Lung (tissue), 12 donors: ENCODE results near the gene AUNIP. TPM values are rescaled to one million over a fixed set of nuclear protein-coding genes. Genes with fewer than 3 reads are reported as not detected.

Experiments
- ATAC-seq: fragments of 200-7000 bp; cut with Tn5 transposase; one replicate; pipeline ENCODE4 v1.9.1; 2020; ENCODE audit warnings: moderate number of reproducible peaks; ENCODE audit not compliant: insufficient read depth, low FRiP score
- DNase-seq, 3 donors: peaks; one replicate each; pipeline ENCODE4 v3.0.0-alpha.2; 2013 to 2017
- H3K27ac ChIP-seq, 2 donors: one replicate each; pipeline ENCODE4 v1.5.1; 2013; ENCODE audit warnings: mild to moderate bottlenecking in 2 of 2, moderate library complexity in 2 of 2, control low read depth in 1 of 2, inconsistent platforms in 1 of 2, low read depth in 1 of 2, low read length in 1 of 2
- H3K27me3 ChIP-seq, 3 donors: one replicate each; pipeline ENCODE4 v1.5.1; 2013; ENCODE audit warnings: low read length in 2 of 3; ENCODE audit not compliant: control insufficient read depth in 3 of 3, insufficient read depth in 3 of 3
- H3K36me3 ChIP-seq, 4 donors: one replicate each; pipeline ENCODE4 v1.5.1; 2013; ENCODE audit warnings: low read length in 4 of 4, mild to moderate bottlenecking in 1 of 4, moderate library complexity in 1 of 4; ENCODE audit not compliant: control insufficient read depth in 4 of 4, insufficient read depth in 4 of 4
- H3K4me1 ChIP-seq, 5 donors: one replicate each; pipeline ENCODE4 v1.5.1; 2013; ENCODE audit warnings: low read length in 5 of 5, mild to moderate bottlenecking in 2 of 5, moderate library complexity in 1 of 5; ENCODE audit not compliant: control insufficient read depth in 5 of 5, insufficient read depth in 5 of 5
- H3K4me3 ChIP-seq: one replicate; pipeline ENCODE4 v1.5.1; 2013; ENCODE audit warnings: mild to moderate bottlenecking, control low read depth, moderate library complexity
- H3K9ac ChIP-seq, 2 donors: one replicate each; pipeline ENCODE4 v1.5.1; 2013; ENCODE audit warnings: low read length in 2 of 2, control low read depth in 1 of 2; ENCODE audit not compliant: insufficient read depth in 1 of 2
- H3K9me3 ChIP-seq, 4 donors: one replicate each; pipeline ENCODE4 v1.5.1; 2013; ENCODE audit warnings: low read length in 3 of 4, mild to moderate bottlenecking in 1 of 4, moderate library complexity in 1 of 4; ENCODE audit not compliant: control insufficient read depth in 4 of 4, insufficient read depth in 3 of 4
- WGBS, 2 donors: extraction: QIAGEN DNeasy Blood & Tissue Kit; methylation state at CpG; one replicate each; pipeline ENCODE4 v1.1.7; 2013; 5-methylcytosine and 5-hydroxymethylcytosine counted together
- polyA plus RNA-seq, 2 donors: library from polyadenylated mRNA; stranded (reverse); fragments of 200-250 nt; gene quantifications; one replicate each; pipeline ENCODE4 v1.2.1, GENCODE V29; 2013
- total RNA-seq, 2 donors: library from RNA; depleted of rRNA in 1 of 2; stranded (reverse); fragments of >200 nt in 1 of 2; gene quantifications; one replicate each; pipeline ENCODE4 v1.2.1, GENCODE V29; 2014 to 2021
- TF ChIP-seq, protein P1 (sequence below): IDR thresholded peaks from 2 replicates; pipeline ENCODE4 v1.5.1; 2012; ENCODE audit warnings: mild to moderate bottlenecking; ENCODE audit errors: control extremely low read depth, extremely low read depth
- donor health status: control.
- donor health status: control.
- donor health status: Bipolar disorder and iron deficiency.
- donor health status: healthy.
- donor health status: DM: yes; HTN: yes; CAD: no.

The AUNIP gene
- total and polyA plus RNA-seq, 4 donors, result 0.21 to 1.1 (median 0.29) TPM

DNA sequence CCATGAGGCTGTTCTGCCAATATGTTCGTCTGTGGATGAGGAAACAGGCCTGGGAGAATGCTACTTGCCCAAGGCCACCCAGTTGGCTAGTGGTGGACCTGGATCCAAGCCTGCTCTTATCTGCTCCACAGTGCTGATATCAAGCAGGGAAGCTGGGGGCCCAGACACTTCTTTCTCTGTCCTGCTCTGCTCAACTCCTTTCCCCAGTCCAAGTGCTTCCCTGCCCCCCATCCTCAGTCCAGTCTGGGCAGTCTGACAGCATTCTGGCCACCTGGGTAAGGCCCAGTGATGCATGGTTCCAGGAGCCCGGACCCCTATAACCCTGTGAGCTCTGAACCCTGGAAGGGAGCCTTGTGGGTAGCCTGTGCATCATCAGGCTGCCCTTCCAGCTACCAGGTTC, 20.4 kb upstream of the AUNIP start:
- ATAC-seq (no peak), DNase-seq (no peak)
- no peaks in the 10 kb centered on the region for H3K27me3 ChIP-seq
- H3K4me1 ChIP-seq, result peaks cover 0 to 11% (median 0%) of the 10 kb centered on the region in 5 donors
- no peak overlapping the region for H3K9ac ChIP-seq
- H3K36me3 ChIP-seq, result no peaks in the 10 kb centered on the region
- no peak overlapping the region for H3K27ac ChIP-seq
- no peak overlapping the region for H3K4me3 ChIP-seq
- TF ChIP-seq, protein P1, sequence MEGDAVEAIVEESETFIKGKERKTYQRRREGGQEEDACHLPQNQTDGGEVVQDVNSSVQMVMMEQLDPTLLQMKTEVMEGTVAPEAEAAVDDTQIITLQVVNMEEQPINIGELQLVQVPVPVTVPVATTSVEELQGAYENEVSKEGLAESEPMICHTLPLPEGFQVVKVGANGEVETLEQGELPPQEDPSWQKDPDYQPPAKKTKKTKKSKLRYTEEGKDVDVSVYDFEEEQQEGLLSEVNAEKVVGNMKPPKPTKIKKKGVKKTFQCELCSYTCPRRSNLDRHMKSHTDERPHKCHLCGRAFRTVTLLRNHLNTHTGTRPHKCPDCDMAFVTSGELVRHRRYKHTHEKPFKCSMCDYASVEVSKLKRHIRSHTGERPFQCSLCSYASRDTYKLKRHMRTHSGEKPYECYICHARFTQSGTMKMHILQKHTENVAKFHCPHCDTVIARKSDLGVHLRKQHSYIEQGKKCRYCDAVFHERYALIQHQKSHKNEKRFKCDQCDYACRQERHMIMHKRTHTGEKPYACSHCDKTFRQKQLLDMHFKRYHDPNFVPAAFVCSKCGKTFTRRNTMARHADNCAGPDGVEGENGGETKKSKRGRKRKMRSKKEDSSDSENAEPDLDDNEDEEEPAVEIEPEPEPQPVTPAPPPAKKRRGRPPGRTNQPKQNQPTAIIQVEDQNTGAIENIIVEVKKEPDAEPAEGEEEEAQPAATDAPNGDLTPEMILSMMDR, result no peak
- 66 to 83% methylated on average over 2 of the region's 2 CpGs for WGBS, 2 donors
- H3K9me3 ChIP-seq, result no peaks in the 10 kb centered on the region

DNA sequence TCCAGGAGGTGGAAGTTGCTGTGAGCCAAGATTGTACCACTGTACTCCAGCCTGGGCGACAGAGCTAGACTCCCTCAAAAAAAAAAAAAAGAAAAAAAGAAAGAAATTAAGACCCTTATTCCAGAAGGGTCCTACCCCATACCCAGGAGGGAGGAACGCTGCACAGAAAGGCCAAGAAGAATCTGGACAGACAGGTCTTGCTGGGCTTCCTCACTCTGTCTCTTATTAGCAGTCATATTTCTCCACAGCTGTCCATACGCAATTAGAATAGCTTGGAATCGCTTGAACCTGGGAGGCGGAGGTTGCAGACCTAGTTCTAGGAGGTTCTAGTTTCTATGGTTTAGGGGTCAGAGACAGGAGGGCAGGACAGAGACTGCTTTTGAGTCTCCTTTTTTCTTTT, 19.4 kb upstream of the AUNIP start:
- ATAC-seq, result no peak
- TF ChIP-seq, protein P1, result no peak
- H3K9me3 ChIP-seq, result no peaks in the 10 kb centered on the region
- H3K27ac ChIP-seq, result no peak overlapping the region
- H3K9ac ChIP-seq, result no peak overlapping the region
- no peak for DNase-seq
- H3K36me3 ChIP-seq, result no peaks in the 10 kb centered on the region
- H3K4me1 ChIP-seq, result peaks cover 0 to 17% (median 0%) of the 10 kb centered on the region in 5 donors
- H3K4me3 ChIP-seq, result no peak overlapping the region
- no peaks in the 10 kb centered on the region for H3K27me3 ChIP-seq
- WGBS, 2 donors, result 83 to 92% methylated on average over 5 of the region's 5 CpGs

DNA sequence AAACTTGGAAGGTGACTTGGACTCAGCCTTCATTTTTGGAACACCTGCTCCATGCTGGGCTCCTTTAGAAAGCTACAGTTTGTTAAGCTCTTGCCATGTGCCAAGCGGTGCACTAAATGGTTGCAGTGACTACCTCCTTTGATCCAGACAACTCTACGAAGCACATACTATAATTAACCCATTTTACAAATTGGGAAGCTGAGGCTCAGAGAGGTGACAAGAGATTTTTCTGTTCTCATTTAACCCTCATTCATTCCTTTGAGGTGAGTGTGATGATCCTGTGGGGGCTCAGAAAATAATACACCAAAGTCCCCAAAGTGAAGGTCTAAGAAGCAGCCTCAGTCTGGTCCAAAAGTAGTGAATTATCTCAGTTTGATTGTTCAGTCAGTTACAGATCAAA, 17.9 kb upstream of the AUNIP start:
- Histone ChIP-seq H3K27me3 (no peaks in the 10 kb centered on the region), H3K9ac (no peak overlapping the region), H3K36me3 (no peaks in the 10 kb centered on the region), H3K4me3 (no peak overlapping the region), H3K4me1 (peaks cover 0 to 17% (median 0%) of the 10 kb centered on the region in 5 donors), H3K27ac (no peak overlapping the region), H3K9me3 (no peaks in the 10 kb centered on the region)
- DNase-seq (no peak), ATAC-seq (no peak)
- 97 to 98% methylated on average over 2 of the region's 2 CpGs for WGBS, 2 donors
- TF ChIP-seq, protein P1, result no peak

DNA sequence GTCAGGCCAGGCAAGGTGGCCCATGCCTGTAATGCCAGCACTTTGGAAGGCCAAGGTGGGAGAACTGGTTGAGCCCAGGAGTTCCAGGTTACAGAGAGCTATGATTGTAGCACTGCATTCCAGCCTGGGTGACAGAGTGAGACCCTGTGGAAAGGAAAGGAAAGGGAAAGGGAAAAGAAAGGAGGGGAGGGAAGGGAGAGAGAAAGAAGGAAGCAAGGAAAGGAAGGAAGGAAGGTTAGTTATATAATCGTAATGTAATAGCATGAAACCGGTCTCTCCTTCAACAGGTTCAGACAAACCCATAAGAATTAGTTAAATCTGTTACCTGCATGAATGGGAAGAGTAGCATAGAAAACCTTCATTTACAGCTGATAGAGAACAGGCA, 17.4 kb upstream of the AUNIP start:
- Histone ChIP-seq H3K9ac (peak overlapping the region in 1 of 2 donors; percentile 8), H3K4me3 (no peak overlapping the region), H3K4me1 (peaks cover 0 to 19% (median 2%) of the 10 kb centered on the region in 5 donors), H3K9me3 (no peaks in the 10 kb centered on the region), H3K27ac (no peak overlapping the region), H3K27me3 (no peaks in the 10 kb centered on the region), H3K36me3 (no peaks in the 10 kb centered on the region)
- 26 to 47% methylated on average over 2 of the region's 2 CpGs for WGBS, 2 donors
- TF ChIP-seq, protein P1, result no peak
- DNase-seq (no peak), ATAC-seq (no peak)
